Natural killer cell (primary cell): ENCODE measurements around the gene TGIF2. TPM values are rescaled to one million over a fixed set of nuclear protein-coding genes. Genes with fewer than 3 reads are reported as not detected.

Experiments
- ATAC-seq, 3 donors: fragments of 150-1000 bp in 2 of 3; fragments of 200-7000 bp in 1 of 3; cut with Tn5 transposase; 1 replicate in 1 of 3; 2 replicates in 2 of 3; pipeline ENCODE4 v1.10.0; 2021; ENCODE audit warnings: mild to moderate bottlenecking in 2 of 3, moderate library complexity in 2 of 3
- DNase-seq, 2 donors: peaks; one replicate each; pipeline versions ENCODE4 v3.0.0 to v3.0.0-alpha.2; 2013 to 2021; ENCODE audit warnings: mixed read lengths in 1 of 2
- H3K27ac ChIP-seq: one replicate; pipeline ENCODE4 v1.5.1; 2013; ENCODE audit warnings: mild to moderate bottlenecking, low read length
- H3K27me3 ChIP-seq: one replicate; pipeline ENCODE4 v1.6.1; 2013; ENCODE audit warnings: low read length; ENCODE audit not compliant: control insufficient read depth, insufficient read depth
- H3K36me3 ChIP-seq: one replicate; pipeline ENCODE4 v1.6.1; 2013; ENCODE audit warnings: low read length; ENCODE audit not compliant: control insufficient read depth, insufficient read depth
- H3K4me1 ChIP-seq: one replicate; pipeline ENCODE4 v1.6.1; 2013; ENCODE audit warnings: low read length; ENCODE audit not compliant: control insufficient read depth, insufficient read depth
- H3K4me3 ChIP-seq: one replicate; pipeline ENCODE4 v1.5.1; 2013; ENCODE audit warnings: low read length
- H3K9me3 ChIP-seq: one replicate; pipeline ENCODE4 v1.6.1; 2013; ENCODE audit warnings: low read length; ENCODE audit not compliant: control insufficient read depth, insufficient read depth
- H3K27ac Mint-ChIP-seq, 2 donors: one replicate each; pipeline ENCODE4 v1.8.0; 2022; ENCODE audit warnings: mild to moderate bottlenecking in 2 of 2, mixed read lengths in 2 of 2, moderate library complexity in 1 of 2
- H3K27me3 Mint-ChIP-seq, 2 donors: one replicate each; pipeline ENCODE4 v1.8.0; 2022; ENCODE audit warnings: low read depth in 2 of 2, mixed read lengths in 2 of 2
- H3K36me3 Mint-ChIP-seq: one replicate; pipeline ENCODE4 v1.8.0; 2022; ENCODE audit warnings: mixed read lengths
- H3K4me1 Mint-ChIP-seq, 2 donors: one replicate each; pipeline ENCODE4 v1.8.0; 2022; ENCODE audit warnings: mixed read lengths in 2 of 2
- H3K4me3 Mint-ChIP-seq: one replicate; pipeline ENCODE4 v1.8.0; 2022; ENCODE audit warnings: mild to moderate bottlenecking, moderate library complexity, mixed read lengths
- H3K9me3 Mint-ChIP-seq, 2 donors: one replicate each; pipeline ENCODE4 v1.8.0; 2022; ENCODE audit warnings: mixed read lengths in 2 of 2
- WGBS: methylation state at CpG from one replicate; pipeline ENCODE4 v1.1.7; 2013; ENCODE audit warnings: missing lambda C conversion rate; ENCODE audit not compliant: insufficient coverage; 5-methylcytosine and 5-hydroxymethylcytosine counted together
- intact Hi-C: fragments of 100-400 bp; cut with micrococcal nuclease; formaldehyde crosslinking; loops from one replicate; pipeline ENCODE4 v1.14.2; 2022
- total RNA-seq, 4 donors: library from RNA; stranded (reverse); fragments of 120-200 nt in 1 of 4; gene quantifications; one replicate each; pipeline versions ENCODE4 v1.2.3 to v1.2.4, GENCODE V29; 2013 to 2022
- TF ChIP-seq, protein P1 (sequence below): fragments of 200-600 bp; IDR thresholded peaks from one replicate; pipeline ENCODE4 v1.8.0; 2022; ENCODE audit warnings: antibody characterized with exemption

The TGIF2 gene
- total RNA-seq, 3 donors from 2014 or later (not counting 1 experiment from before 2014, with no cell fraction given) = 19.9 to 28.5 (median 25.9) TPM

DNA sequence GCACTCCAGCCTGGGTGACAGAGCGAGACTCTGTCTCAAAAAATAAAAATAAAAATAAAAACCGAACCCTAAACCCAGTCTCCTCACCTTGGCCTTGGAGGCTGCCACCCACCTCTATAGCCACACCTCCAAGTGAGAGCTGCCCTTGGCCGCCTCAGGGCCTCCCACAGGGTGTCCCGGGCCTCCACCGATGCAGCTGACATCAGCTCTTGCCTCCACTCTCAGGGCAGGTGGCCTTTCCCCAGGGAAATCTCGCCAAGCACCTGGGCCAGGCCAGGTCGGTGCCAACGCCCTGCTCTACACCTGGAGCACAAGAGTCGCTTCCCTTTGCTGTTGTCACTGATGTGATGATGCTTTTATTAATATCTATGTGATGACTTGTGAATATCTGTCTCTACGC lies 41.0 kb upstream of the TGIF2 start:
- Histone ChIP-seq H3K27ac (no peak overlapping the region), H3K27me3 (no peaks in the 10 kb centered on the region), H3K4me3 (no peak overlapping the region), H3K4me1 (no peaks in the 10 kb centered on the region), H3K36me3 (peaks cover 8% of the 10 kb centered on the region), H3K9me3 (no peaks in the 10 kb centered on the region)
- H3K4me3 Mint-ChIP-seq = no peak overlapping the region
- no peaks in the 10 kb centered on the region for H3K9me3 Mint-ChIP-seq
- TF ChIP-seq, protein P1, sequence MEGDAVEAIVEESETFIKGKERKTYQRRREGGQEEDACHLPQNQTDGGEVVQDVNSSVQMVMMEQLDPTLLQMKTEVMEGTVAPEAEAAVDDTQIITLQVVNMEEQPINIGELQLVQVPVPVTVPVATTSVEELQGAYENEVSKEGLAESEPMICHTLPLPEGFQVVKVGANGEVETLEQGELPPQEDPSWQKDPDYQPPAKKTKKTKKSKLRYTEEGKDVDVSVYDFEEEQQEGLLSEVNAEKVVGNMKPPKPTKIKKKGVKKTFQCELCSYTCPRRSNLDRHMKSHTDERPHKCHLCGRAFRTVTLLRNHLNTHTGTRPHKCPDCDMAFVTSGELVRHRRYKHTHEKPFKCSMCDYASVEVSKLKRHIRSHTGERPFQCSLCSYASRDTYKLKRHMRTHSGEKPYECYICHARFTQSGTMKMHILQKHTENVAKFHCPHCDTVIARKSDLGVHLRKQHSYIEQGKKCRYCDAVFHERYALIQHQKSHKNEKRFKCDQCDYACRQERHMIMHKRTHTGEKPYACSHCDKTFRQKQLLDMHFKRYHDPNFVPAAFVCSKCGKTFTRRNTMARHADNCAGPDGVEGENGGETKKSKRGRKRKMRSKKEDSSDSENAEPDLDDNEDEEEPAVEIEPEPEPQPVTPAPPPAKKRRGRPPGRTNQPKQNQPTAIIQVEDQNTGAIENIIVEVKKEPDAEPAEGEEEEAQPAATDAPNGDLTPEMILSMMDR = no peak
- intact Hi-C loops = no loop called here
- no peaks in the 10 kb centered on the region for H3K36me3 Mint-ChIP-seq
- WGBS = 91% methylated on average over 10 of the region's 10 CpGs
- no peak for ATAC-seq
- no peaks in the 10 kb centered on the region for H3K27me3 Mint-ChIP-seq
- DNase-seq = no peak
- no peaks in the 10 kb centered on the region for H3K4me1 Mint-ChIP-seq
- no peak overlapping the region for H3K27ac Mint-ChIP-seq

DNA sequence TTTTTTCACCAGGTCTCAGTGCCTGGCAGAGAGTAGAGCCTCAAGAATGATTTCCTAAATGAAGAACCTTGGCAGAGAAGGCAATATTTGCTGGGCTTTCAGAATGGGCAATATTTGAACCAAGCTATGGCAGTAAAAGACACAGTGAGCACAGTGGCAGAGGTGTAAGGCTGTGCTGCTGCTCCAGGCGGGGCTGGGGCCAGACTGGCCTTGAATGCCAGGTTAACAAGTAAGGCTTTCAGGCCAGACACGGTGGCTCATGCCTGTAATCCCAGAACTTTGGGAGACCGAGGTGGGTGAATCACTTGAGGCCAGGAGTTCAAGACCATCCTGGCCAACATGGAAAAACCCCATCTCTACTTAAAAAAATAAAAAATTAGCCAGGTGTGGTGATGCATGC lies 40.6 kb upstream of the TGIF2 start:
- ATAC-seq (no peak), DNase-seq (no peak)
- Mint-ChIP-seq H3K4me3 (no peak overlapping the region), H3K9me3 (no peaks in the 10 kb centered on the region), H3K27me3 (no peaks in the 10 kb centered on the region), H3K27ac (no peak overlapping the region), H3K4me1 (no peaks in the 10 kb centered on the region), H3K36me3 (no peaks in the 10 kb centered on the region)
- Histone ChIP-seq H3K36me3 (peaks cover 4% of the 10 kb centered on the region), H3K4me1 (no peaks in the 10 kb centered on the region), H3K4me3 (no peak overlapping the region), H3K27me3 (no peaks in the 10 kb centered on the region), H3K9me3 (no peaks in the 10 kb centered on the region), H3K27ac (no peak overlapping the region)
- 86% methylated on average over 3 of the region's 3 CpGs for WGBS
- intact Hi-C loops = no loop called here
- TF ChIP-seq, protein P1 = no peak

DNA sequence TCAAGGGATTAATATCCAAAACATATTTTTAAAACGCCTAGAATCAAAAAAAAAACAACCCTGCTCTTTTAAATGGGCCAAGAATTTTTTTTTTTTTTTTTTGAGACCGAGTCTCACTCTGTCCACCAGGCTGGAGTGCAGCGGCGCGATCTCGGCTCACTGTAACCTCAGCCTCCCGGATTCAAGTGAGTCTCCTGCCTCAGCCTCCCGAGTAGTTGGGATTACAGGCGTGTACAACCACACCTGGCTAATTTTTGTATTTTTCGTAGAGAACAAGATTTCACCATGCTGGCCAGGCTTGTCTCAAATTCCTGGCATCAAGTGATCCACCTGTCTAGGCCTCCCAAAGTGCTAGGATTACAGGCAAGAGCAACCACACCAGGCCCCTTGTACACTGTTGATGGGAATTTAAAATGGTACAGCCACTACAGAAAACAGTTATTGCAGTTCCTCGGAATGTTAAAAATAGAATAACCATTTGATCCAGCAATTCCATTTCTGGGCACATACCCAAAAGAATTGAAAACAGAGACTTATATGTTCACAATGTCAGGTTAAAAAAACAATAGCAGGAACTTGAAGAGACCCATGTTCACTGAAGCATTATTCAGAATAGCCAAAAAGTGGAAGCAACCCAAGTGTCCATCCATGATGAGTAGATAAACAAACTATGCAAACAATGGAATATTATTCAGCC lies 35.2 kb upstream of the TGIF2 start:
- H3K27me3 ChIP-seq = no peaks in the 10 kb centered on the region
- H3K27ac ChIP-seq = no peak overlapping the region
- H3K36me3 Mint-ChIP-seq = no peaks in the 10 kb centered on the region
- H3K9me3 ChIP-seq = no peaks in the 10 kb centered on the region
- 95% methylated on average over 11 of the region's 11 CpGs for WGBS
- H3K4me1 ChIP-seq = peaks cover 14% of the 10 kb centered on the region
- no peaks in the 10 kb centered on the region for H3K27me3 Mint-ChIP-seq
- no peak for ATAC-seq
- intact Hi-C loops = no loop called here
- H3K4me1 Mint-ChIP-seq = peaks cover 0 to 9% of the 10 kb centered on the region in 2 donors
- H3K36me3 ChIP-seq = no peaks in the 10 kb centered on the region
- no peaks in the 10 kb centered on the region for H3K9me3 Mint-ChIP-seq
- TF ChIP-seq, protein P1 = no peak
- H3K4me3 ChIP-seq = no peak overlapping the region
- DNase-seq = no peak
- H3K4me3 Mint-ChIP-seq = no peak overlapping the region
- H3K27ac Mint-ChIP-seq = no peak overlapping the region
